Thoracic aorta (tissue), 2 donors: Measurements from ENCODE around the gene KCNAB1. TPM values are rescaled to one million over a fixed set of nuclear protein-coding genes. Genes with fewer than 3 reads are reported as not detected.

Experiments used
- ATAC-seq: fragments of 150-250 bp; one replicate; pipeline ENCODE4 v1.8.0; 2017; ENCODE audit warnings: low read depth; ENCODE audit not compliant: insufficient number of reproducible peaks, low FRiP score
- DNase-seq: peaks from one replicate; pipeline ENCODE4 v3.0.0-alpha.2; 2020; ENCODE audit warnings: low spot score
- H3K27ac ChIP-seq, 2 donors: fragments of 200-600 bp; sonication (generic); 1 replicate in 1 of 2; 2 replicates in 1 of 2; pipeline ENCODE4 v1.5.1; 2016; ENCODE audit warnings: mild to moderate bottlenecking in 2 of 2, moderate library complexity in 2 of 2
- H3K27me3 ChIP-seq: fragments of 200-600 bp; sonication (generic); replicated peaks from 2 replicates; pipeline ENCODE4 v1.6.0; 2016; ENCODE audit warnings: mild to moderate bottlenecking; ENCODE audit not compliant: insufficient read depth
- H3K36me3 ChIP-seq: fragments of 200-600 bp; sonication (generic); one replicate; pipeline ENCODE4 v1.5.1; 2016
- H3K4me1 ChIP-seq, 2 donors: fragments of 200-600 bp; sonication (generic); 1 replicate in 1 of 2; 2 replicates in 1 of 2; pipeline versions ENCODE4 v1.5.1 to v1.6.0; 2016; ENCODE audit warnings: low read depth in 2 of 2, mild to moderate bottlenecking in 1 of 2; ENCODE audit not compliant: control insufficient read depth in 1 of 2
- H3K4me3 ChIP-seq: fragments of 200-600 bp; sonication (generic); 2 replicates; pipeline ENCODE4 v1.5.1; 2016; ENCODE audit warnings: mild to moderate bottlenecking
- H3K9me3 ChIP-seq: fragments of 200-600 bp; sonication (generic); 2 replicates; pipeline ENCODE4 v1.5.1; 2016
- CTCF ChIP-seq: fragments of 200-600 bp; sonication (generic); IDR thresholded peaks from one replicate; pipeline ENCODE4 v1.5.1; 2019; ENCODE audit warnings: antibody characterized with exemption
- total RNA-seq, 2 donors: library from RNA; depleted of rRNA; stranded (reverse); fragments of >200 nt; gene quantifications; one replicate each; pipeline versions ENCODE4 v1.1.0 to v1.2.3, GENCODE V29; 2016

KCNAB1 gene
- total RNA-seq, 2 donors from 2014 or later, result 12.2 to 14.2 TPM

- Histone ChIP-seq H3K9me3 (no peaks in the 10 kb centered on the region), H3K4me1 (peaks cover 0 to 8% of the 10 kb centered on the region in 2 donors), H3K27ac (no peak overlapping the region), H3K27me3 (no peaks in the 10 kb centered on the region), H3K4me3 (no peak overlapping the region), H3K36me3 (no peaks in the 10 kb centered on the region)
- no peak for ATAC-seq
- TF ChIP-seq CTCF, result no peak
- no peak for DNase-seq
Measured at GRCh38 chr3:156351783-156352182, 231.4 kb downstream of the KCNAB1 start.

GRCh38 chr3:156352728-156353127, 232.3 kb downstream of the KCNAB1 start:
- H3K4me1 ChIP-seq, result peaks cover 0 to 14% of the 10 kb centered on the region in 2 donors
- no peak for TF ChIP-seq CTCF
- no peak overlapping the region for H3K4me3 ChIP-seq
- no peak overlapping the region for H3K27ac ChIP-seq
- H3K36me3 ChIP-seq, result no peaks in the 10 kb centered on the region
- DNase-seq (no peak), ATAC-seq (no peak)
- H3K27me3 ChIP-seq, result no peaks in the 10 kb centered on the region
- H3K9me3 ChIP-seq, result no peaks in the 10 kb centered on the region

GRCh38 chr3:156353563-156353962, 233.2 kb downstream of the KCNAB1 start:
- TF ChIP-seq CTCF, result no peak
- Histone ChIP-seq H3K9me3 (no peaks in the 10 kb centered on the region), H3K4me3 (no peak overlapping the region), H3K27me3 (no peaks in the 10 kb centered on the region), H3K27ac (no peak overlapping the region), H3K36me3 (no peaks in the 10 kb centered on the region), H3K4me1 (peaks cover 0 to 14% of the 10 kb centered on the region in 2 donors)
- DNase-seq, result no peak
- ATAC-seq, result no peak

- no peak overlapping the region for H3K27ac ChIP-seq
- H3K4me1 ChIP-seq, result peaks cover 0 to 14% of the 10 kb centered on the region in 2 donors
- H3K27me3 ChIP-seq, result no peaks in the 10 kb centered on the region
- no peak for TF ChIP-seq CTCF
- DNase-seq (no peak), ATAC-seq (no peak)
- H3K36me3 ChIP-seq, result no peaks in the 10 kb centered on the region
- no peaks in the 10 kb centered on the region for H3K9me3 ChIP-seq
- H3K4me3 ChIP-seq, result no peak overlapping the region
Measured at GRCh38 chr3:156356537-156357363, 236.4 kb downstream of the KCNAB1 start.

- Histone ChIP-seq H3K36me3 (no peaks in the 10 kb centered on the region), H3K4me1 (peaks cover 0 to 14% of the 10 kb centered on the region in 2 donors), H3K27me3 (no peaks in the 10 kb centered on the region), H3K4me3 (no peak overlapping the region), H3K9me3 (no peaks in the 10 kb centered on the region), H3K27ac (no peak overlapping the region)
- DNase-seq, result no peak
- no peak for ATAC-seq
- TF ChIP-seq CTCF, result no peak
Measured at GRCh38 chr3:156358232-156358631, 237.9 kb downstream of the KCNAB1 start.
